IMR-90 (cell line): Measurements from ENCODE around the gene RASGEF1C. TPM values are rescaled to one million over a fixed set of nuclear protein-coding genes. Genes with fewer than 3 reads are reported as not detected.

Experiments used
- ATAC-seq: fragments of 200-7000 bp; cut with Tn5 transposase; 2 replicates; pipeline ENCODE4 v1.9.1; 2020; ENCODE audit warnings: low read depth, mild to moderate bottlenecking, moderate library complexity
- BruUV-seq: library from RNA; stranded (reverse); fragments of 400-500 nt; replicated peaks from 2 replicates; lab custom pipeline; 2021; lab: Mats Ljungman, UMichigan
- CTCF ChIA-PET: fragments of 300-600 bp; formaldehyde crosslinking; extraction: SDS; loops from one replicate; lab custom pipeline; 2021; ENCODE audit warnings: antibody characterized with exemption; lab: Yijun Ruan, JAX
- POLR2A ChIA-PET: fragments of 300-600 bp; sonication (Branson Sonifier 250); formaldehyde crosslinking; loops from one replicate; lab custom pipeline; 2022; ENCODE audit warnings: antibody characterized with exemption; ENCODE audit not compliant: unreplicated experiment; lab: Charles Lee
- DNase-seq: peaks from one replicate; pipeline ENCODE4 v3.0.0; 2013
- H2AFZ ChIP-seq: replicated peaks from 2 replicates; pipeline ENCODE3; 2013; ENCODE audit warnings: low read length, mild to moderate bottlenecking; ENCODE audit not compliant: poor library complexity
- H2AK5ac ChIP-seq: 2 replicates; pipeline ENCODE4 v1.6.1; 2013; ENCODE audit warnings: low read depth, low read length, inconsistent platforms
- H2AK9ac ChIP-seq: replicated peaks from 2 replicates; pipeline ENCODE3; 2013; ENCODE audit warnings: mild to moderate bottlenecking, low read depth, low read length, moderate library complexity; ENCODE audit not compliant: poor library complexity
- H2BK120ac ChIP-seq: 2 replicates; pipeline ENCODE4 v1.6.1; 2013; ENCODE audit warnings: low read depth, low read length, inconsistent platforms
- H2BK15ac ChIP-seq: 3 replicates; pipeline ENCODE4 v1.6.1; 2013; ENCODE audit warnings: low read depth, low read length, inconsistent platforms
- H2BK20ac ChIP-seq: 2 replicates; pipeline ENCODE4 v1.6.1; 2013; ENCODE audit warnings: low read depth, mild to moderate bottlenecking, inconsistent platforms, low read length, moderate library complexity
- H2BK5ac ChIP-seq: 2 replicates; pipeline ENCODE4 v1.6.1; 2013; ENCODE audit warnings: mild to moderate bottlenecking, low read depth, low read length, inconsistent platforms; ENCODE audit not compliant: poor library complexity, severe bottlenecking
- H3K14ac ChIP-seq: replicated peaks from 2 replicates; pipeline ENCODE4 v1.6.1; 2013; ENCODE audit warnings: low read depth, low read length, inconsistent platforms
- H3K18ac ChIP-seq: 2 replicates; pipeline ENCODE4 v1.6.1; 2013; ENCODE audit warnings: low read depth, low read length, control low read depth
- H3K23ac ChIP-seq: 2 replicates; pipeline ENCODE4 v1.6.1; 2013; ENCODE audit warnings: low read depth, low read length, inconsistent platforms
- H3K27ac ChIP-seq: 2 replicates; pipeline ENCODE4 v1.5.1; 2013; ENCODE audit warnings: mild to moderate bottlenecking, control low read depth, low read length; ENCODE audit not compliant: insufficient read depth
- H3K27me3 ChIP-seq: 2 replicates; pipeline ENCODE4 v1.6.1; 2013; ENCODE audit warnings: low read length; ENCODE audit not compliant: control insufficient read depth, insufficient read depth
- H3K36me3 ChIP-seq: 2 replicates; pipeline ENCODE4 v1.6.1; 2013; ENCODE audit warnings: low read length, mixed read lengths; ENCODE audit not compliant: control insufficient read depth, insufficient read depth
- H3K4ac ChIP-seq: 2 replicates; pipeline ENCODE4 v1.6.1; 2013; ENCODE audit warnings: low read depth, low read length, inconsistent platforms
- H3K4me1 ChIP-seq: 2 replicates; pipeline ENCODE4 v1.6.1; 2013; ENCODE audit warnings: low read length, mixed read lengths; ENCODE audit not compliant: control insufficient read depth, insufficient read depth
- H3K4me2 ChIP-seq: 2 replicates; pipeline ENCODE4 v1.6.1; 2013; ENCODE audit warnings: low read depth, mild to moderate bottlenecking, control low read depth, low read length, moderate library complexity
- H3K4me3 ChIP-seq: 2 replicates; pipeline ENCODE4 v1.5.1; 2013; ENCODE audit warnings: low read depth, mild to moderate bottlenecking, control low read depth, low read length, moderate library complexity; ENCODE audit not compliant: insufficient read depth
- H3K56ac ChIP-seq: 2 replicates; pipeline ENCODE4 v1.6.1; 2013; ENCODE audit warnings: low read length, inconsistent platforms; ENCODE audit not compliant: insufficient read depth; ENCODE audit errors: extremely low read depth
- H3K79me1 ChIP-seq, 2 experiments: 2 replicates each; pipeline ENCODE4 v1.6.1; 2013; ENCODE audit warnings: low read length in 2 of 2, inconsistent platforms in 1 of 2, low read depth in 1 of 2
- H3K9ac ChIP-seq: 2 replicates; pipeline ENCODE4 v1.6.1; 2013; ENCODE audit warnings: low read depth, low read length, control low read depth
- H3K9me1 ChIP-seq: 2 replicates; pipeline ENCODE4 v1.6.1; 2013; ENCODE audit warnings: low read length, inconsistent platforms; ENCODE audit not compliant: insufficient read depth
- H3K9me3 ChIP-seq: 2 replicates; pipeline ENCODE4 v1.6.1; 2013; ENCODE audit warnings: low read length; ENCODE audit not compliant: control insufficient read depth, insufficient read depth
- H4K20me1 ChIP-seq: 2 replicates; pipeline ENCODE4 v1.6.1; 2013; ENCODE audit warnings: low read length, inconsistent platforms; ENCODE audit not compliant: insufficient read depth
- H4K5ac ChIP-seq: 2 replicates; pipeline ENCODE4 v1.6.1; 2013; ENCODE audit warnings: mild to moderate bottlenecking, low read depth, low read length, control low read depth
- H4K8ac ChIP-seq, 2 experiments: 2 replicates each; pipeline ENCODE4 v1.6.1; 2013; ENCODE audit warnings: low read depth in 2 of 2, low read length in 2 of 2, control low read depth in 1 of 2, inconsistent platforms in 1 of 2
- H4K91ac ChIP-seq: 2 replicates; pipeline ENCODE4 v1.6.1; 2013; ENCODE audit warnings: low read depth, low read length, inconsistent platforms; ENCODE audit not compliant: insufficient read depth
- BHLHE40 ChIP-seq: fragments of 150-350 bp; IDR thresholded peaks from 2 replicates; pipeline ENCODE4 v1.6.1; 2016; ENCODE audit warnings: mild to moderate bottlenecking, low read depth, low read length
- CEBPB ChIP-seq: IDR thresholded peaks from 2 replicates; pipeline ENCODE4 v1.6.1; 2012; ENCODE audit warnings: low read depth, low read length, improper control_type of control experiment
- CHD1 ChIP-seq: IDR thresholded peaks from 2 replicates; pipeline ENCODE4 v1.6.1; 2012; ENCODE audit warnings: low read depth, low read length, improper control_type of control experiment
- FOS ChIP-seq: fragments of 150-350 bp; IDR thresholded peaks from 2 replicates; pipeline ENCODE4 v1.6.1; 2016; ENCODE audit warnings: low read depth, low read length
- MAFK ChIP-seq: IDR thresholded peaks from 2 replicates; pipeline ENCODE4 v1.6.1; 2012; ENCODE audit warnings: low read depth, low read length, improper control_type of control experiment
- MAZ ChIP-seq: IDR thresholded peaks from 2 replicates; pipeline ENCODE4 v1.6.1; 2012; ENCODE audit warnings: low read depth, mild to moderate bottlenecking, low read length, improper control_type of control experiment, moderate library complexity, borderline replicate concordance
- MXI1 ChIP-seq: IDR thresholded peaks from 2 replicates; pipeline ENCODE4 v1.6.1; 2012; ENCODE audit warnings: low read depth, mild to moderate bottlenecking, low read length, moderate library complexity, borderline replicate concordance
- NFE2L2 ChIP-seq: fragments of 150-350 bp; IDR thresholded peaks from 2 replicates; pipeline ENCODE4 v1.6.1; 2016; ENCODE audit warnings: low read depth, mild to moderate bottlenecking, low read length
- POLR2A ChIP-seq: IDR thresholded peaks from 2 replicates; pipeline ENCODE4 v1.6.1; 2012; ENCODE audit warnings: mild to moderate bottlenecking, low read depth, low read length
- RAD21 ChIP-seq: IDR thresholded peaks from 2 replicates; pipeline ENCODE4 v1.6.1; 2012; ENCODE audit warnings: low read length, improper control_type of control experiment
- RCOR1 ChIP-seq: IDR thresholded peaks from 2 replicates; pipeline ENCODE4 v1.6.1; 2012; ENCODE audit warnings: mild to moderate bottlenecking, low read length, improper control_type of control experiment; ENCODE audit not compliant: insufficient replicate concordance
- RFX5 ChIP-seq: IDR thresholded peaks from 2 replicates; pipeline ENCODE4 v1.8.0; 2012; ENCODE audit warnings: low read depth, mild to moderate bottlenecking, low read length, moderate library complexity
- SMC3 ChIP-seq: fragments of 150-350 bp; IDR thresholded peaks from 2 replicates; pipeline ENCODE4 v1.6.1; 2016; ENCODE audit warnings: low read depth, mild to moderate bottlenecking, antibody characterized with exemption, low read length, moderate library complexity
- WGBS, 2 experiments: methylation state at CpG; one replicate each; pipeline versions ENCODE4 v1.1.5 to v1.1.7; 2013; ENCODE audit warnings: missing lambda C conversion rate in 2 of 2; ENCODE audit not compliant: insufficient read length in 1 of 2; ENCODE audit errors: extremely low coverage in 2 of 2; 5-methylcytosine and 5-hydroxymethylcytosine counted together
- dilution Hi-C: fragments of 300-500 bp; cut with HindIII; formaldehyde crosslinking; loops from one replicate; pipeline ENCODE4 v1.14.3; 2018; ENCODE audit warnings: low sequenced_read_pairs; ENCODE audit not compliant: unreplicated experiment
- in situ Hi-C: fragments of 300-500 bp; cut with MboI; formaldehyde crosslinking; loops from 3 replicates; pipeline ENCODE4 v1.14.3; 2019; ENCODE audit warnings: low sequenced_read_pairs, inconsistent platforms, mixed read lengths
- intact Hi-C: fragments of 100-400 bp; cut with micrococcal nuclease; formaldehyde crosslinking; loops from 2 replicates; pipeline ENCODE4 v1.10.0; 2022
- polyA plus RNA-seq, 3 experiments: library from polyadenylated mRNA; depleted of rRNA; stranded (reverse); fragments of >200 nt; gene quantifications; 2 replicates each; pipeline ENCODE4 v1.2.3, GENCODE V29; 2012; ENCODE audit warnings: low replicate concordance in 1 of 3
- total RNA-seq: library from RNA; depleted of rRNA; stranded (reverse); fragments of >200 nt; gene quantifications from 2 replicates; pipeline ENCODE4 v1.2.3, GENCODE V29; 2012
- TF ChIP-seq, protein P1 (sequence below): fragments of 150-350 bp; IDR thresholded peaks from 2 replicates; pipeline ENCODE4 v1.6.1; 2017; ENCODE audit warnings: mild to moderate bottlenecking, antibody characterized with exemption, low read length, low read depth
- TF ChIP-seq, protein P2 (sequence below): conservative IDR thresholded peaks from 2 replicates; pipeline ENCODE4 v1.5.1; 2012; ENCODE audit warnings: mild to moderate bottlenecking, low read depth, low read length, improper control_type of control experiment

Gene RASGEF1C
- total and polyA plus RNA-seq, 2 of the 4 experiments (the other 2 are of a cell fraction): not detected

DNA sequence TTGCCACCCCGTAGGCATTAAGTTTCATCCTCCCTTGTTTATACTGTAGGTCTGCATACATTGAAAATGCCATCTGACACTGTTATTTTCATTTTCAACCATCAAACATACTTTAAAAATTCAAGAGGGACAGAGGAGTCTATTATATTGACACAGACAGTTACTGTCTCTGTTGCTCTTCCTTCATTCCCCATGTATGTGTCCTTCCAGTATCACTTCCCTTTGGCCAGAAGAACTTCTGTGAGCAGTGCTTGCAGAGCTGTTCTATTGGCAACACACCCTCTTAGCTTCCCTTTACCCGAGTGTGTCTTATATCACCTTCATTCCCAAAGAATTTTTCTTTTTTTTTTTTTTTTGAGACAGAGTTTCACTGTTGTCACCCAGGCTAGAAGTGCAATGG, 42.8 kb downstream of the RASGEF1C start:
- Histone ChIP-seq H3K9me1 (no peaks in the 10 kb centered on the region), H3K4me2 (no peak overlapping the region), H4K91ac (no peak overlapping the region), H4K20me1 (no peaks in the 10 kb centered on the region), H3K36me3 (no peaks in the 10 kb centered on the region), H3K14ac (no peak overlapping the region), H2BK20ac (no peak overlapping the region), H3K18ac (no peak overlapping the region), H4K8ac (no peak overlapping the region), H2AFZ (no peak overlapping the region), H3K79me1 (no peaks in the 10 kb centered on the region), H3K9me3 (no peaks in the 10 kb centered on the region), H2BK5ac (no peak overlapping the region), H3K27me3 (no peaks in the 10 kb centered on the region; the same call in 1 of the 2 replicates), H2BK15ac (no peak overlapping the region), H2AK9ac (no peak overlapping the region), H3K4ac (no peak overlapping the region), H3K27ac (no peak overlapping the region), H3K4me1 (peaks cover 2% of the 10 kb centered on the region; the same call in 1 of the 2 replicates), H2AK5ac (no peak overlapping the region), H3K23ac (no peak overlapping the region), H4K5ac (no peak overlapping the region), H2BK120ac (no peak overlapping the region), H3K4me3 (no peak overlapping the region), H3K56ac (no peak overlapping the region), H3K9ac (no peak overlapping the region)
- ChIA-PET POLR2A (no interaction called here), CTCF (no interaction called here)
- TF ChIP-seq CEBPB (no peak), MXI1 (no peak), RCOR1 (no peak), MAZ (no peak), MAFK (no peak), NFE2L2 (no peak), CHD1 (no peak), BHLHE40 (no peak), POLR2A (no peak), RAD21 (no peak), FOS (no peak), RFX5 (no peak), SMC3 (no peak)
- TF ChIP-seq, protein P1, sequence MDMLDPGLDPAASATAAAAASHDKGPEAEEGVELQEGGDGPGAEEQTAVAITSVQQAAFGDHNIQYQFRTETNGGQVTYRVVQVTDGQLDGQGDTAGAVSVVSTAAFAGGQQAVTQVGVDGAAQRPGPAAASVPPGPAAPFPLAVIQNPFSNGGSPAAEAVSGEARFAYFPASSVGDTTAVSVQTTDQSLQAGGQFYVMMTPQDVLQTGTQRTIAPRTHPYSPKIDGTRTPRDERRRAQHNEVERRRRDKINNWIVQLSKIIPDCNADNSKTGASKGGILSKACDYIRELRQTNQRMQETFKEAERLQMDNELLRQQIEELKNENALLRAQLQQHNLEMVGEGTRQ: no peak
- TF ChIP-seq, protein P2, sequence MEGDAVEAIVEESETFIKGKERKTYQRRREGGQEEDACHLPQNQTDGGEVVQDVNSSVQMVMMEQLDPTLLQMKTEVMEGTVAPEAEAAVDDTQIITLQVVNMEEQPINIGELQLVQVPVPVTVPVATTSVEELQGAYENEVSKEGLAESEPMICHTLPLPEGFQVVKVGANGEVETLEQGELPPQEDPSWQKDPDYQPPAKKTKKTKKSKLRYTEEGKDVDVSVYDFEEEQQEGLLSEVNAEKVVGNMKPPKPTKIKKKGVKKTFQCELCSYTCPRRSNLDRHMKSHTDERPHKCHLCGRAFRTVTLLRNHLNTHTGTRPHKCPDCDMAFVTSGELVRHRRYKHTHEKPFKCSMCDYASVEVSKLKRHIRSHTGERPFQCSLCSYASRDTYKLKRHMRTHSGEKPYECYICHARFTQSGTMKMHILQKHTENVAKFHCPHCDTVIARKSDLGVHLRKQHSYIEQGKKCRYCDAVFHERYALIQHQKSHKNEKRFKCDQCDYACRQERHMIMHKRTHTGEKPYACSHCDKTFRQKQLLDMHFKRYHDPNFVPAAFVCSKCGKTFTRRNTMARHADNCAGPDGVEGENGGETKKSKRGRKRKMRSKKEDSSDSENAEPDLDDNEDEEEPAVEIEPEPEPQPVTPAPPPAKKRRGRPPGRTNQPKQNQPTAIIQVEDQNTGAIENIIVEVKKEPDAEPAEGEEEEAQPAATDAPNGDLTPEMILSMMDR: no peak
- ATAC-seq (no peak), DNase-seq (no peak)
- intact Hi-C loops (no loop called here), in situ Hi-C loops (no loop called here), dilution Hi-C loops (no loop called here)
- WGBS, 2 experiments: no CpG with 5 or more reads among the region's 2 CpGs
- BruUV-seq: no TSS peak
